ENCODE results near the gene NFE2L1. TPM values are rescaled to one million over a fixed set of nuclear protein-coding genes. Genes with fewer than 3 reads are reported as not detected.
A peak's percentile ranks its signal among the peaks of the same experiment; 100 is the strongest.

Gene NFE2L1
- total RNA-seq, 1 experiment from 2014 or later, result 48.7 TPM

DNA sequence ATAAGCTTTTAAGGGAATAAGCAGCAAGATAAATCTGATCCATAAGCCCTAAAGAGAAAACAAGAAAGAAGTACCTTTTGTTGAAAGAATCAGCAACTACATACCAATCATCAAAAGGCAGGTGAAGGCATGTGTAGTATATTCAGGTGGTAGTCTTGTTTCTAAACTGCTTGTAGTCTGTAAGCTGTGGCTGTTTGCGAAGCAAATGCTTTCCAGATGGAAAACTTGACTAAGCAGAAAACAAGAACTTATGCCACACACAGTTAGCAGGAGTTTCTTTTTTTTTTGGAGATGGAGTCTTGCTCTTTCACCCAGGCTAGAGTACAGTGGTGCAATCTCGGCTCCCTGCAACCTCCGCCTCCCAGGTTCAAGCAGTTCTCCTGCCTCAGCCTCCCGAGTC is 47.5 kb downstream of the NFE2L1 start:
- H3K27ac ChIP-seq (ENCODE audit: low read length), result no peak overlapping the region
- H3K4me2 ChIP-seq (ENCODE audit: low read depth, low read length, poor library complexity, severe bottlenecking), result no peak overlapping the region
- H3K4me3 ChIP-seq (ENCODE audit: low read length), result no peak overlapping the region
- H4K20me1 ChIP-seq (ENCODE audit: insufficient read depth, low read depth, low read length), result 0 out of 2 replicates have a peak, but pooled peaks cover 3% of the 10 kb centered on the region
- H3K9me2 ChIP-seq (replicated peaks; ENCODE audit: insufficient read depth, low read length), result no peaks in the 10 kb centered on the region
- H3K9me3 ChIP-seq (ENCODE audit: low read length), result no peaks in the 10 kb centered on the region
- no peaks in the 10 kb centered on the region for H3K27me3 ChIP-seq (ENCODE audit: low read length)
- no peaks in the 10 kb centered on the region for H3K36me3 ChIP-seq (ENCODE audit: insufficient read depth, low read length)
- no peak overlapping the region for H2AFZ ChIP-seq (ENCODE audit: low read length)
- H3K79me2 ChIP-seq (ENCODE audit: low read length), result peaks cover 87% of the 10 kb centered on the region
- no peak for DNase-seq
- H3K4me1 ChIP-seq (ENCODE audit: low read length), result peaks cover 17% of the 10 kb centered on the region
- H3K9ac ChIP-seq (ENCODE audit: low read length), result no peak overlapping the region

DNA sequence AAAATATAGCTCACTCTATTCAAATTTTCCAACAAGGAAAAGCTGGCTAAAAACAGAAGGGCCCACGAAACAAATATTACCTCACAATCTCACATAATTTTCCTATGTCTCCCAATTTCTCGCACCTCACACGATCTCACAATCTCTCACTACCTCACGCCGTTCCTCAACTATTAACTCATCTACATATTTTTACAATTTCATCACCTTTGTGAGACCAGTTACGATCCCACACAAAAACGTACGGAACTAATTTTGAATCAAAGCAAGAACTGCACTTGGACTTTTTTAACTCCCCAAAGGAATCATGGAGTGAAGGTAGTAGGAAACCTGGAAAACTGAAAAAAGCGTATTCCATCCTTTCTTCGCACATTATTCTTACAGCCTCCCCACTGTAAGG is 52.0 kb downstream of the NFE2L1 start:
- Histone ChIP-seq H3K4me1 (ENCODE audit: low read length) (peaks cover 24% of the 10 kb centered on the region), H3K9me2 (replicated peaks; ENCODE audit: insufficient read depth, low read length) (no peaks in the 10 kb centered on the region), H3K27me3 (ENCODE audit: low read length) (no peaks in the 10 kb centered on the region), H3K9me3 (ENCODE audit: low read length) (peaks cover 5% of the 10 kb centered on the region; the same call in 1 of the 2 replicates), H2AFZ (ENCODE audit: low read length) (no peak overlapping the region), H3K4me3 (ENCODE audit: low read length) (peak overlapping the region; percentile 97), H3K4me2 (ENCODE audit: low read depth, low read length, poor library complexity, severe bottlenecking) (peak overlapping the region; percentile 99), H4K20me1 (ENCODE audit: insufficient read depth, low read depth, low read length) (0 out of 2 replicates have a peak, but pooled peaks cover 3% of the 10 kb centered on the region), H3K36me3 (ENCODE audit: insufficient read depth, low read length) (no peaks in the 10 kb centered on the region), H3K9ac (ENCODE audit: low read length) (peak overlapping the region; percentile 92), H3K79me2 (ENCODE audit: low read length) (peaks cover 60% of the 10 kb centered on the region), H3K27ac (ENCODE audit: low read length) (no peak overlapping the region; the same call in 1 of the 2 replicates)
- no peak for DNase-seq

- peak overlapping the region; percentile 92 for H3K9ac ChIP-seq (ENCODE audit: low read length)
These were observed 52.4 kb downstream of the NFE2L1 start for GRCh38 chr17:48100591-48101011.

GRCh38 chr17:48101012-48101720 is 53.0 kb downstream of the NFE2L1 start, which contains the start of gene CBX1:
CBX1 (minus strand) TSS chr17:48101478; CDS start chr17:48077004, 24,474 bp downstream.
- Histone ChIP-seq H3K9me2 (replicated peaks; ENCODE audit: insufficient read depth, low read length) (no peaks in the 10 kb centered on the region), H3K27me3 (ENCODE audit: low read length) (no peaks in the 10 kb centered on the region)
- peak; percentile 98 for DNase-seq

More at GRCh38 chr17:48100591-48101011, 52.4 kb downstream of the NFE2L1 start:
- H3K4me3 ChIP-seq (ENCODE audit: low read length), result peak overlapping the region; percentile 97
- no peaks in the 10 kb centered on the region for H3K36me3 ChIP-seq (ENCODE audit: insufficient read depth, low read length)
- peak overlapping the region; percentile 65 for H3K27ac ChIP-seq (ENCODE audit: low read length)
- peaks cover 24% of the 10 kb centered on the region for H3K4me1 ChIP-seq (ENCODE audit: low read length)
- H3K4me2 ChIP-seq (ENCODE audit: low read depth, low read length, poor library complexity, severe bottlenecking), result peak overlapping the region; percentile 99
- no peak for DNase-seq
- 0 out of 2 replicates have a peak, but pooled peaks cover 3% of the 10 kb centered on the region for H4K20me1 ChIP-seq (ENCODE audit: insufficient read depth, low read depth, low read length)
- H3K79me2 ChIP-seq (ENCODE audit: low read length), result peaks cover 56% of the 10 kb centered on the region
- H2AFZ ChIP-seq (ENCODE audit: low read length), result peak overlapping the region; percentile 35; the same call in 1 of the 2 replicates
- H3K27me3 ChIP-seq (ENCODE audit: low read length), result no peaks in the 10 kb centered on the region
- H3K9me3 ChIP-seq (ENCODE audit: low read length), result peaks cover 5% of the 10 kb centered on the region; the same call in 1 of the 2 replicates
- H3K9me2 ChIP-seq (replicated peaks; ENCODE audit: insufficient read depth, low read length), result no peaks in the 10 kb centered on the region

DNA sequence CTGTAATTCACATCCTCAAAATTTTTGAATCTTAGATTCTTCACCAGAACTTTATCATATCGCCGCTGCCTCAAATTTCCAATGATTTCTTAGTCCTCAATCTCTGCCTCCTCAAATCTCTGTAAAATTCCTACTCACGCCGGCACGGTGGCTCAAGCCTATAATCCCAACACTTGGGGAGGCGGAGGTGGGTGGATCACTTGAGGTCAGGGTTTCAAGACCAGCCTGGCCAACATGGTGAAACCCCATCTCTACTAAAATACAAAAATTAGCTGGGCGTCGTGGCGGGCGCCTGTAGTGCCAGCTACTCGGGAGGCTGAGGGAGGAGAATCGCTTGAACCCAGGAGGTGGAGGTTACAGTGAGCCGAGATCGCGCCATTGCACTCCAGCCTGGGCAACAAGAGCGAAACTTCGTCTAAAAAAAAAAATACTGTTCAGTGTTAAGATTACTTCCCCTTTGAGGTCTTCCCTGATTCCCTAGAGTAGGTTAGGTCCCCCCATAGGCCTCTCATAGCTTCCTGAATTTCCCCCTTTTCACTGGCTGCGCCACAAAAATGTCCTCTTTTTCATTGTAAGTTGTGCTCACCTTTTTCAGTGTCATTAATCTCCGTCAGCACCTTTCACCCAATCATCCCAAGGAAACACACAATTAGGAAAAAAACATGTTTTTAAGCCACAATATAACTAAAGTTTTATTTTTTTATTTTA is 54.0 kb downstream of the NFE2L1 start:
- peak overlapping the region; percentile 99 for H3K4me2 ChIP-seq (ENCODE audit: low read depth, low read length, poor library complexity, severe bottlenecking)
- H2AFZ ChIP-seq (ENCODE audit: low read length), result peak overlapping the region; percentile 69; the same call in 1 of the 2 replicates
- H3K4me3 ChIP-seq (ENCODE audit: low read length), result no peak overlapping the region
- DNase-seq, result no peak
- H3K9me3 ChIP-seq (ENCODE audit: low read length), result peaks cover 5% of the 10 kb centered on the region; the same call in 1 of the 2 replicates
- H3K36me3 ChIP-seq (ENCODE audit: insufficient read depth, low read length), result no peaks in the 10 kb centered on the region
- H3K79me2 ChIP-seq (ENCODE audit: low read length), result peaks cover 40% of the 10 kb centered on the region
- H3K27ac ChIP-seq (ENCODE audit: low read length), result no peak overlapping the region
- peaks cover 29% of the 10 kb centered on the region for H3K4me1 ChIP-seq (ENCODE audit: low read length)
- no peaks in the 10 kb centered on the region for H3K27me3 ChIP-seq (ENCODE audit: low read length)
- no peaks in the 10 kb centered on the region for H3K9me2 ChIP-seq (replicated peaks; ENCODE audit: insufficient read depth, low read length)
- H3K9ac ChIP-seq (ENCODE audit: low read length), result peak overlapping the region; percentile 92
- H4K20me1 ChIP-seq (ENCODE audit: insufficient read depth, low read depth, low read length), result 0 out of 2 replicates have a peak, but pooled peaks cover 3% of the 10 kb centered on the region

More at GRCh38 chr17:48101012-48101720, 53.0 kb downstream of the NFE2L1 start, which contains the start of gene CBX1:
- Histone ChIP-seq H2AFZ (ENCODE audit: low read length) (peak within 1 kb of the TSS; percentile 98; the same call in 1 of the 2 replicates), H3K79me2 (ENCODE audit: low read length) (peaks cover 50% of the 10 kb centered on the region), H3K9me3 (ENCODE audit: low read length) (peaks cover 5% of the 10 kb centered on the region; the same call in 1 of the 2 replicates), H3K4me2 (ENCODE audit: low read depth, low read length, poor library complexity, severe bottlenecking) (peak within 1 kb of the TSS; percentile 99), H4K20me1 (ENCODE audit: insufficient read depth, low read depth, low read length) (0 out of 2 replicates have a peak, but pooled peaks cover 3% of the 10 kb centered on the region), H3K4me1 (ENCODE audit: low read length) (peaks cover 24% of the 10 kb centered on the region), H3K27ac (ENCODE audit: low read length) (peak within 1 kb of the TSS; percentile 65), H3K36me3 (ENCODE audit: insufficient read depth, low read length) (no peaks in the 10 kb centered on the region), H3K4me3 (ENCODE audit: low read length) (peak within 1 kb of the TSS; percentile 97), H3K9ac (ENCODE audit: low read length) (peak within 1 kb of the TSS; percentile 92)

DNA sequence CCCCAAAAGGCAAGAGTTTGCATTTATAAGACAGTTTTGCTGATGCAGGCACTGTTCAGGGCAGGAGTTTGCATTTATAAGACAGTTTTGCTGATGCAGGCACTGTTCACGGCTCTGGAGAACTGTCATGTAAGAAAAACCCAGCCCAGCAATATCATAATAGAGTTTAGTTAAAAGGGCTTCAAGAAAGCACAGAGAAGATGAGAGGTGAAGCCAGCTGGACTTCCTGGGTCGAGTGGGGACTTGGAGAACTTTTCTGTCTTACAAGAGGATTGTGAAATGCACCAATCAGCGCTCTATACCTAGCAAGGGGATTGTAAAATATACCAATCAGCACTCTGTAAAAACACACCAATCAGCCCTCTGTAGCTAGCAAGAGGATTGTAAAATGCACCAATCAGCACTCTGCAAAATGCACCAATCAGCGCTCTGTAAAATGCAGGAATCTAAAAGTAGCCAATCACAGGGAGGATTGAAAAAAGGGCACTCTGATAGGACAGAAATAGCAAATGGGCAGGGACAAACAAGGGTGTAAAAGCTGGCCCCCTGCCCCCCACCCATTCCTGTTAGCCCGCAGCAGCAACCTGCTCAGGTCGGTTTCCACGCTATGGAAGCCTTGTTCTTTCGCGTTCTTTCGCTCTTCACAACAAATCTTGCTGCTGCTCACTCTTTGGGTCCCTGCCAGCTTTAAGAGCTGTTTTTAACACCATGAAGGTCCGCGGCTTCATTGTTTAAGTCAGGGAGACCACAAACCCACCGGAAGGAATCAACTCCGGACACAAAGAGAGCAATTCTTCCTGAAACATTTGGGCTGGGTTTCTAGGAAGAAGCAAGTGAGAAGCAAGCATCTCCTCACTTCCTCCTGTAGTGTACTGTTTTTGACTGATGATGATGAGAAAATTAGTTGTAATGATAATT is 54.9 kb downstream of the NFE2L1 start:
- peaks cover 35% of the 10 kb centered on the region for H3K79me2 ChIP-seq (ENCODE audit: low read length)
- H3K27me3 ChIP-seq (ENCODE audit: low read length), result no peaks in the 10 kb centered on the region
- no peaks in the 10 kb centered on the region for H3K36me3 ChIP-seq (ENCODE audit: insufficient read depth, low read length)
- H3K27ac ChIP-seq (ENCODE audit: low read length), result no peak overlapping the region
- no peak overlapping the region for H3K4me3 ChIP-seq (ENCODE audit: low read length)
- H3K4me2 ChIP-seq (ENCODE audit: low read depth, low read length, poor library complexity, severe bottlenecking), result no peak overlapping the region
- peaks cover 5% of the 10 kb centered on the region; the same call in 1 of the 2 replicates for H3K9me3 ChIP-seq (ENCODE audit: low read length)
- 0 out of 2 replicates have a peak, but pooled peaks cover 3% of the 10 kb centered on the region for H4K20me1 ChIP-seq (ENCODE audit: insufficient read depth, low read depth, low read length)
- H3K9me2 ChIP-seq (replicated peaks; ENCODE audit: insufficient read depth, low read length), result no peaks in the 10 kb centered on the region
- peak; percentile 65 for DNase-seq
- no peak overlapping the region for H3K9ac ChIP-seq (ENCODE audit: low read length)
- H2AFZ ChIP-seq (ENCODE audit: low read length), result no peak overlapping the region
- peaks cover 22% of the 10 kb centered on the region for H3K4me1 ChIP-seq (ENCODE audit: low read length)

DNA sequence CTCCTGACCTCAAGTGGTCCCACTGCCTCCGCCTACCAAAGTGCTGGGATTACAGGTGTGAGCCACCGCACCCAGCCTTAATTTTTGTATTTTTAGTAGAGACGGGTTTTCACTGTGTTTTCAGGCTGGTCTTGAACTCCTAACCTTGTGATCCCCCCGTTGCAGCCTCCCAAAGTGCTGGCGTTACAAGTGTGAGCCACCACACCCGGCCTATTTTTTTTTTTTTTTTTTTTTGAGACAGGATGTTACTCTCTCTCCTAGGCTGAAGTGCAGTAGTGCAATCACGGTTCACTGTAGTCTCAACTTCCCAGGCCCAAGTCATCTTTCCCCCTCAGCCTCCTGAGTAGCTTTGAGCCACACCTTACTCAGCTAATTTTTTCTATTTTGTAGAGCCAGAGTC is 56.3 kb downstream of the NFE2L1 start:
- peaks cover 5% of the 10 kb centered on the region; the same call in 1 of the 2 replicates for H3K9me3 ChIP-seq (ENCODE audit: low read length)
- H3K79me2 ChIP-seq (ENCODE audit: low read length), result peaks cover 34% of the 10 kb centered on the region
- H3K4me1 ChIP-seq (ENCODE audit: low read length), result peaks cover 28% of the 10 kb centered on the region
- H3K27me3 ChIP-seq (ENCODE audit: low read length), result no peaks in the 10 kb centered on the region
- H3K4me2 ChIP-seq (ENCODE audit: low read depth, low read length, poor library complexity, severe bottlenecking), result no peak overlapping the region
- H3K9me2 ChIP-seq (replicated peaks; ENCODE audit: insufficient read depth, low read length), result no peaks in the 10 kb centered on the region
- H3K9ac ChIP-seq (ENCODE audit: low read length), result no peak overlapping the region
- no peaks in the 10 kb centered on the region for H3K36me3 ChIP-seq (ENCODE audit: insufficient read depth, low read length)
- H2AFZ ChIP-seq (ENCODE audit: low read length), result no peak overlapping the region
- no peak for DNase-seq
- H3K27ac ChIP-seq (ENCODE audit: low read length), result no peak overlapping the region
- no peak overlapping the region for H3K4me3 ChIP-seq (ENCODE audit: low read length)
- 0 out of 2 replicates have a peak, but pooled peaks cover 3% of the 10 kb centered on the region for H4K20me1 ChIP-seq (ENCODE audit: insufficient read depth, low read depth, low read length)

Data from Karpas-422 (cell line).